GM20000 (cell line): ENCODE results near the gene PTPRN2.

Experiments
- DNase-seq: peaks from one replicate; pipeline ENCODE4 v3.0.0; 2012; ENCODE audit warnings: low spot score
- CTCF ChIP-seq: IDR thresholded peaks from 2 replicates; pipeline ENCODE4 v1.5.1; 2012; ENCODE audit warnings: mild to moderate bottlenecking, control low read depth; ENCODE audit errors: extremely low read depth, missing control alignments

The PTPRN2 gene

GRCh38 chr7:157946398-157947060 is 641.1 kb downstream of the PTPRN2 start:
- no peak for TF ChIP-seq CTCF
- no peak for DNase-seq

DNA sequence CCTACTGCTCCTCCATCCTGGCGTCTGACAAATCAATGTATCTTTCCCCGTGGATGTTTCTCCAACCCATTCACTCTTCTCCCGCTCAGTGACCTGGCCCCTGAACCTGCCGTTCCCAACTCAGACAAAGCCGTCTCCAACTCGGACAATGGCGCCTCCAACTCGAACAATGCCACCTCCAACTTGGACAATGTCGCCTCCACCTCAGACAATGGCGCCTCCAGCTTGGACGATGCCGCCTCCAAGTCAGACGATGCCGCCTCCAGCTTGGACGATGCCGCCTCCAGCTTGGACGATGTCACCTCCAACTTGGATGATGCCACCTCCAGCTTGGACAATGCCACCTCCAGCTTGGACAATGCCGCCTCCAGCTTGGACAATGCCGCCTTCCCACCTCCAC is 642.2 kb downstream of the PTPRN2 start:
- no peak for DNase-seq
- no peak for TF ChIP-seq CTCF

GRCh38 chr7:157944734-157945291 is 642.8 kb downstream of the PTPRN2 start:
- TF ChIP-seq CTCF: no peak
- DNase-seq: no peak

- no peak for DNase-seq
- no peak for TF ChIP-seq CTCF
These were observed 643.6 kb downstream of the PTPRN2 start for GRCh38 chr7:157944051-157944450.

GRCh38 chr7:157943561-157943960 is 644.1 kb downstream of the PTPRN2 start:
- DNase-seq: no peak
- no peak for TF ChIP-seq CTCF

DNA sequence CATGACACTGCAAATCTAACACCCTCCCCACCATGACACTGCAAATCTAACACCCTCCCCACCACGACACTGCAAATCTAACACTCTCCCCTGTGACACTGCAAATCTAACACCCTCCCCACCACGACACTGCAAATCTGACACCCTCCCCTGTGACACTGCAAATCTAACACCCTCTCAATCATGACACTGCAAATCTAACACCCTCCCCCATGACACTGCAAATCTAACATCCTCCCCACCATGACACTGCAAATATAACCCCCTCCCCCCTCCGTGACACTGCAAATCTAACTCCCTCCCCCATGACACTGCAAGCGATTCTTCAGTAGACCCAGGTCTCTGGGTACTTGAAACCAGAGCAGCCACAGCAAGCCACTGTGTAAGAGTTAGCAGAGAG is 646.4 kb downstream of the PTPRN2 start:
- DNase-seq: no peak
- no peak for TF ChIP-seq CTCF

- no peak for TF ChIP-seq CTCF
- DNase-seq: no peak
These were observed 647.1 kb downstream of the PTPRN2 start for GRCh38 chr7:157940497-157940896.
